ENCODE results near the gene MSL3. TPM values are rescaled to one million over a fixed set of nuclear protein-coding genes. Genes with fewer than 3 reads are reported as not detected.

The MSL3 gene
- 12.0 TPM for polyA plus RNA-seq (2012; ENCODE audit: insufficient read length, low read depth)

- TF ChIP-seq POLR2AphosphoS5 (IDR thresholded peaks at IDR 0.05; ENCODE audit: low read depth, low read length) (no peak), TAF1 (IDR thresholded peaks at IDR 0.05; ENCODE audit: borderline replicate concordance, insufficient read depth, low read length) (no peak), REST (IDR thresholded peaks at IDR 0.05; ENCODE audit: insufficient read depth in 1 of 2, low read depth in 2 of 2, low read length in 2 of 2) (no peak), SIN3A (IDR thresholded peaks at IDR 0.05; ENCODE audit: borderline replicate concordance, insufficient read depth, low read length) (no peak), FOXP2 (optimal IDR thresholded peaks at IDR 0.05; ENCODE audit: borderline replicate concordance, extremely low read depth, extremely low read length, insufficient read depth) (no peak)
Measured at GRCh38 chrX:11757719-11758399, at the start of gene MSL3. Gene MSL3, plus strand, starts transcription at chrX:11758237. Its CDS starts 27 bp downstream, at chrX:11758264.

- no peak for TF ChIP-seq FOXP2 (optimal IDR thresholded peaks at IDR 0.05; ENCODE audit: borderline replicate concordance, extremely low read depth, extremely low read length, insufficient read depth)
- no peak for TF ChIP-seq SIN3A (IDR thresholded peaks at IDR 0.05; ENCODE audit: borderline replicate concordance, insufficient read depth, low read length)
- no peak for TF ChIP-seq TAF1 (IDR thresholded peaks at IDR 0.05; ENCODE audit: borderline replicate concordance, insufficient read depth, low read length)
- no peak for TF ChIP-seq REST (IDR thresholded peaks at IDR 0.05; ENCODE audit: insufficient read depth in 1 of 2, low read depth in 2 of 2, low read length in 2 of 2)
- no peak for TF ChIP-seq POLR2AphosphoS5 (IDR thresholded peaks at IDR 0.05; ENCODE audit: low read depth, low read length)
Measured at GRCh38 chrX:11722304-11722703, 35.7 kb upstream of the MSL3 start.

- TF ChIP-seq SIN3A (IDR thresholded peaks at IDR 0.05; ENCODE audit: borderline replicate concordance, insufficient read depth, low read length): no peak
- no peak for TF ChIP-seq REST (IDR thresholded peaks at IDR 0.05; ENCODE audit: insufficient read depth in 1 of 2, low read depth in 2 of 2, low read length in 2 of 2)
- no peak for TF ChIP-seq POLR2AphosphoS5 (IDR thresholded peaks at IDR 0.05; ENCODE audit: low read depth, low read length)
- no peak for TF ChIP-seq FOXP2 (optimal IDR thresholded peaks at IDR 0.05; ENCODE audit: borderline replicate concordance, extremely low read depth, extremely low read length, insufficient read depth)
- no peak for TF ChIP-seq TAF1 (IDR thresholded peaks at IDR 0.05; ENCODE audit: borderline replicate concordance, insufficient read depth, low read length)
Measured at GRCh38 chrX:11724122-11725017, 33.7 kb upstream of the MSL3 start.

- TF ChIP-seq TAF1 (IDR thresholded peaks at IDR 0.05; ENCODE audit: borderline replicate concordance, insufficient read depth, low read length) (no peak), SIN3A (IDR thresholded peaks at IDR 0.05; ENCODE audit: borderline replicate concordance, insufficient read depth, low read length) (no peak)
Measured at GRCh38 chrX:11725631-11726442, 32.2 kb upstream of the MSL3 start.

- TF ChIP-seq REST (IDR thresholded peaks at IDR 0.05; ENCODE audit: insufficient read depth in 1 of 2, low read depth in 2 of 2, low read length in 2 of 2): no peak
- no peak for TF ChIP-seq SIN3A (IDR thresholded peaks at IDR 0.05; ENCODE audit: borderline replicate concordance, insufficient read depth, low read length)
- no peak for TF ChIP-seq FOXP2 (optimal IDR thresholded peaks at IDR 0.05; ENCODE audit: borderline replicate concordance, extremely low read depth, extremely low read length, insufficient read depth)
- no peak for TF ChIP-seq POLR2AphosphoS5 (IDR thresholded peaks at IDR 0.05; ENCODE audit: low read depth, low read length)
- no peak for TF ChIP-seq TAF1 (IDR thresholded peaks at IDR 0.05; ENCODE audit: borderline replicate concordance, insufficient read depth, low read length)
Measured at GRCh38 chrX:11728556-11728955, 29.5 kb upstream of the MSL3 start.

All from PFSK-1 (cell line).